Activated naive CD4-positive, alpha-beta T cell treated with anti-CD3 and anti-CD28 coated beads, Interleukin-2, amount 10 ng/mL, durations not matched to agents 7 days and 5 days (primary cell): ENCODE results near the gene RTCB.

Source experiments
- CTCF ChIA-PET: fragments of 350-600 bp; sonication (Branson Sonifier 250); formaldehyde crosslinking; loops from one replicate; lab custom pipeline; 2021; ENCODE audit warnings: antibody characterized with exemption; lab: Charles Lee
- DNase-seq: peaks from one replicate; pipeline ENCODE4 v3.0.0-alpha.2; 2020
- H3K27ac Mint-ChIP-seq: one replicate; pipeline ENCODE4 v1.8.0; 2021; ENCODE audit warnings: mild to moderate bottlenecking, moderate library complexity, mixed read lengths
- H3K27me3 Mint-ChIP-seq: one replicate; pipeline ENCODE4 v1.8.0; 2021; ENCODE audit warnings: mild to moderate bottlenecking, mixed read lengths
- H3K36me3 Mint-ChIP-seq: one replicate; pipeline ENCODE4 v1.8.0; 2021; ENCODE audit warnings: mixed read lengths
- H3K4me1 Mint-ChIP-seq: one replicate; pipeline ENCODE4 v1.8.0; 2021; ENCODE audit warnings: mixed read lengths
- H3K4me3 Mint-ChIP-seq: one replicate; pipeline ENCODE4 v1.8.0; 2021; ENCODE audit warnings: mild to moderate bottlenecking, moderate library complexity, mixed read lengths
- H3K9me3 Mint-ChIP-seq: one replicate; pipeline ENCODE4 v1.8.0; 2021; ENCODE audit warnings: mixed read lengths

The RTCB gene

DNA sequence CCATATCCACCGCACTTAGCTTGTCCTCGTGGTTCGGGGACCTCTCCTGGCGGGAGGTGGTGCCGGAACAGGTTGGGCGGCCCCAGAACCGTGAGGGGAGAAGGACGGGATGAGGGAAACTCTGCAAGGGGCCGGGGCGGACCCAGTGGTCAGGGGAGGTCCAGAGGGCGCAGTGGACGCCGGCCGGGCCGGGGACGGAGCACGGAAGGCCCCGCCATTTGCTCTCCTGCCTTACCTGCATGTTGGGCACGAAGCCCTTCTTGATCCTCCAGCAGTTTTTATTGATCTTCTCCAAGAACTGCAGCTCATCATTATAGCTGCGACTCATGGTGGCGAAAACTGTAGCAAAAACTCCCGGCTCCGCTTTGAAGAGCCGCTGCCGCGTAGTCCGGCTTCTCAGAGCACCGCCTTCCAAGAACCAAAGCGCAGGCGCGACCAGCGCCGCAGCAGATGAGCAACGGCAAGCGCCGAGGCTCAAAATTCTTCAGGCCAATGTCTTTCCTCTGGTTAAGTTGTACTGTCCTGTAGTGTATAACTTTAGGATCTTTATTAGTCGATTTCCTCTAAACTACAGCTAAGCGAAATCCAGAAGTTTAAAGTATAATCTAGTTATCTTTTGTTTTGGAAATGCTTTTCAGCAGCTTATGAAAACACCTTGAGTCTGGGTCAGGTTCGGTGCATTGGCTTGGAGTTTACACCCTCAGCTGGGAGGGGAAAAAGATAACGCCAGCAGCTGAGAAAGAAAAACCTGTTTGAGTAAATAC, at the start of gene RTCB:
TSS of gene RTCB (minus strand) at position 419 of the 764 bp plus-strand sequence. CDS start at position 328, 91 bp downstream.
- CTCF ChIA-PET: interaction anchor here (1.0 to 2.5 kb wide), 4 partner anchors 9 to 64 kb away, joined by 3 to 12 read pairs (median 8); partner anchors contain the start of gene FBXO7
- Mint-ChIP-seq H3K27me3 (peaks cover 13% of the 10 kb centered on the region), H3K9me3 (no peaks in the 10 kb centered on the region), H3K27ac (peak within 1 kb of the TSS; percentile 90), H3K4me1 (peaks cover 54% of the 10 kb centered on the region), H3K36me3 (peaks cover 26% of the 10 kb centered on the region), H3K4me3 (peak within 1 kb of the TSS; percentile 96)
- peak; percentile 94 for DNase-seq

DNA sequence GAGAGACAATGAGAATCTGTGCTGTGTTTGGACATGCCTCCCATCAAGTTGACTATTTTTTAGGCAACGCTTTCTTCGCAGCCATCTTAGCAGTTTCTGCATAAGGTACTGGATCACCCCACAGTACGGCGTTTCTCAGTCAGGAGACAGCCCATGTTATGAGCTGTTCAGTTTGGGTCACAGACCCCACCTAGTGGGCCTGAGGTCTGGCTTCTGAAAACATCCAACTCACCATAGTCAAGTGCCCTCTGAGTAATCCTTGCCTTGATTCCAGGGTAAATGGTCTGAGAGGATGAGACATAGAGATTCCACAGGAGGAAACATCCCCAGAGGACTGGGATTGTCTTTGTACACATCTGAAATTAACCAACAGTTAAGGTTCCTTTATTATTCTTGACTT, 45.0 kb upstream of the RTCB start:
- H3K27me3 Mint-ChIP-seq: peaks cover 36% of the 10 kb centered on the region
- CTCF ChIA-PET: no interaction called here
- H3K36me3 Mint-ChIP-seq: no peaks in the 10 kb centered on the region
- H3K4me3 Mint-ChIP-seq: no peak overlapping the region
- no peak for DNase-seq
- H3K4me1 Mint-ChIP-seq: no peaks in the 10 kb centered on the region
- no peak overlapping the region for H3K27ac Mint-ChIP-seq
- H3K9me3 Mint-ChIP-seq: no peaks in the 10 kb centered on the region

DNA sequence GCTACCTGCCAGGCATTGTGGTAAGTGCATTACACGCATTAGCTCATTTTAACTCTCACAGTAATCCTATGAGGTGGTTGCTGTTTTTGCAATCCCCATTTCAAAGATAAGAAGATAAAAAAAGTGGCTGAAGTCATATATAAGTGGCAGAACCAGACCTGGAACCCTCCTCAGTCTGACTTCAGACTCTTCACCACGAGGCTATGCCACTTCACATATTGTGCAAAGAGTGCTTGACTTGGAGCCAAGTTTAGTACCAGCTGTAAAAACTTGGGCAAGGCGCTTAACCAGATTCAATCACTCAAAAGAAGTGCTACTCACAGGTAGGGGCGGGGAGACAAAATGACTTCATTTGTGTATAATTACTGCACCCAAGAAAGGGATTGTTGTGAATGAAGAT, 36.9 kb upstream of the RTCB start:
- CTCF ChIA-PET: no interaction called here
- DNase-seq: no peak
- Mint-ChIP-seq H3K36me3 (no peaks in the 10 kb centered on the region), H3K9me3 (no peaks in the 10 kb centered on the region), H3K4me3 (no peak overlapping the region), H3K27me3 (peaks cover 23% of the 10 kb centered on the region), H3K27ac (no peak overlapping the region), H3K4me1 (no peaks in the 10 kb centered on the region)

DNA sequence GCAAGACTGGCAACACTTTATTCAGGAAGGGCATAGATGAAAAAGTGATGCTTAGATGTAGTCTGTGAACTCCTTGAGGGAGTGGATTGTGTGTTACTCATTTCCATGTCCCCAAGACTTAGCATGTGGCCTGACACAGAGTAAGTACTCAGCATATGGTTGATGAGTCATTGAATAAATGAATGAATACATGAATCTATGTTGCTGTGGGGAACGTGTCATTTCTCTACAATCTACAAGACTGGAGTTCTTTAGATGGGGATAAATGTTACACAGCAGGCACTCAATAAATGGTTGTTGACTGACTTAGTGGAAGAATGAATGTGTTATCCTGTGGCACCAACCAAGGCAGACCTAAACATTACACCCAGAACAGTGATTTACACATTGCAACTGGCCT, 34.3 kb upstream of the RTCB start:
- no peaks in the 10 kb centered on the region for H3K4me1 Mint-ChIP-seq
- no peaks in the 10 kb centered on the region for H3K36me3 Mint-ChIP-seq
- DNase-seq: no peak
- no peak overlapping the region for H3K27ac Mint-ChIP-seq
- H3K9me3 Mint-ChIP-seq: no peaks in the 10 kb centered on the region
- H3K4me3 Mint-ChIP-seq: no peak overlapping the region
- H3K27me3 Mint-ChIP-seq: peaks cover 10% of the 10 kb centered on the region
- CTCF ChIA-PET: interaction anchor here (0.8 kb wide), 1 partner anchor 16 kb away, joined by 3 read pairs; no protein-coding TSS in a partner anchor

DNA sequence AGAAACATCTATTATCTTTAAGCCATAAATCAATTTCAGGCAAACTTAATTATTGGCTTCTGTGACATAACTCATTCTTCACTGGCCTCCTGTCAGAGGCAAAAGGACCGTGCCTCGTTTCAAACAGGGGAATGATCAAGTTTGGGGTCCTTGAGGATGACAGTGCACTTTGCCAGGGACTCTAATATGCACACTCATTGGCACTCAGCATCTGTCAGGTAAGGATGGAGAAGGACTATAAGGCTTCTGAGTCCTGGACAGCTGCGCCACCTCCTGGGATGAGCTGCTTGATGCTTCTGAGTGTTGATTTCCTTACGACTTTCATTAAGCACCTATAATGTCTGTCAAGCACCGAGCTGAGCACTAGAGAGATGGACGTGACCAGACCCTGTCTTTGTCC, 32.0 kb upstream of the RTCB start:
- peak; percentile 28 for DNase-seq
- CTCF ChIA-PET: no interaction called here
- no peaks in the 10 kb centered on the region for H3K4me1 Mint-ChIP-seq

DNA sequence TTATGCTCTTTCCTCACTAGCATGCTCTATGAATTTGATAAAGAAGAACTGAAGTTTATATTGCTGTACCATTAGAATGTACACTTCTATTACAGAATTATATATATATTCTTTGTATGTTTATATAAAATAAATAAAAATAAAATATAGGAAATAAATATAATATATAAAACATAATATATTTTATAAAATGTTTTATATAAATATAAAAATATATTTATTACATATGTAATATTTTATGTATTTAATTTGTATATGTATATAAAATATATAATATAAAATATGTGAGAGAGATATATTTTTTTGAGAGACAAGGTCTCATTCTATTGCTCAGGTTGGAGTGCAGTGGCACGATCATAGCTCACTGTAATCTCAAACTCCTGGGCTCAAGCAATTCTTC, 18.3 kb upstream of the RTCB start:
- H3K9me3 Mint-ChIP-seq: no peaks in the 10 kb centered on the region
- CTCF ChIA-PET: interaction anchor here (0.7 kb wide), 1 partner anchor 16 kb away, joined by 3 read pairs; no protein-coding TSS in a partner anchor
- H3K4me1 Mint-ChIP-seq: no peaks in the 10 kb centered on the region
- no peak for DNase-seq
- H3K36me3 Mint-ChIP-seq: no peaks in the 10 kb centered on the region
- H3K27ac Mint-ChIP-seq: no peak overlapping the region
- no peak overlapping the region for H3K4me3 Mint-ChIP-seq
- peaks cover 35% of the 10 kb centered on the region for H3K27me3 Mint-ChIP-seq

More for the DNA sequence above, 32.0 kb upstream of the RTCB start:
- peaks cover 10% of the 10 kb centered on the region for H3K27me3 Mint-ChIP-seq
- no peaks in the 10 kb centered on the region for H3K36me3 Mint-ChIP-seq
- no peaks in the 10 kb centered on the region for H3K9me3 Mint-ChIP-seq
- H3K27ac Mint-ChIP-seq: no peak overlapping the region
- no peak overlapping the region for H3K4me3 Mint-ChIP-seq

DNA sequence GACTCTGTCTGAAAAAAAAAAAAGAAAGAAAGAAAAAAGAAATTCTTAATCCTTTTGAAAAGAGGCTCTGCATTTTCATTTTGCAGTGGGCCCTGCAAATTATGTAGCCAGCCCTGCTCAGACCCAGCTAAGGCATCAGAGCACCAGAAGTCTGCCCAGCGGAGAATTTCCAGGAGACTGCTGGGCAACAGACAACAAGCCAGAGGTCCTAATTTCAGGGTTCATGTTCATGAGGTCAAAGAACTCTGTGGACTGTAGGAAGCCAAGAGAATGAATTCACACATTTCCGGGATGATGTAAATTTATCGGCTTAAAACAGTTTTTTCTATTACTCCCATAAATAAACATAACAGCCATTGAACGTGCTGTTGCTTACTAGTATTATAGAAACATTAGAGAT, 14.8 kb upstream of the RTCB start:
- CTCF ChIA-PET: no interaction called here
- peaks cover 48% of the 10 kb centered on the region for H3K27me3 Mint-ChIP-seq

DNA sequence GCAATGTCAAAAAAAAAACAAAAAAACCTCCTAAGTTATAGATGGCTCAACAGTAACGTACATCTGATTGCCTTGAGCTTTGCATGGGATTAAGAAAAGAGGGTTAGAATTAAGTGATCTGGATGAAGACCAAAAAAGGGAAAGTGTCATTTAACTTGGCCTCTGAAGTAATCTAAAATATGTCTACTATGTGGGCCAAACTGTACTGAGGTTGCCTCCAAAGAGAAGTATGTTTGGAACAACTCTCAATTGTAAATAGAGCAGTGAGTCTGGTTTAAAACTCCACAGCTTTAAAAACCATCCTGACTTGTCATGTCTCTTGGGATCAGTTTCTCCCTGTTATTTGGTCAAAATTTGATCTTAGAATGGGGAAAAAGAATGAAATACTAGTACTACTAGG, 11.6 kb upstream of the RTCB start:
- Mint-ChIP-seq H3K4me1 (no peaks in the 10 kb centered on the region), H3K27ac (no peak overlapping the region), H3K27me3 (peaks cover 45% of the 10 kb centered on the region), H3K36me3 (no peaks in the 10 kb centered on the region), H3K9me3 (no peaks in the 10 kb centered on the region), H3K4me3 (no peak overlapping the region)
- DNase-seq: no peak
- CTCF ChIA-PET: no interaction called here

More for the DNA sequence above, 14.8 kb upstream of the RTCB start:
- H3K4me1 Mint-ChIP-seq: no peaks in the 10 kb centered on the region
- DNase-seq: no peak
- H3K36me3 Mint-ChIP-seq: no peaks in the 10 kb centered on the region
- no peak overlapping the region for H3K27ac Mint-ChIP-seq
- H3K9me3 Mint-ChIP-seq: no peaks in the 10 kb centered on the region
- H3K4me3 Mint-ChIP-seq: no peak overlapping the region

DNA sequence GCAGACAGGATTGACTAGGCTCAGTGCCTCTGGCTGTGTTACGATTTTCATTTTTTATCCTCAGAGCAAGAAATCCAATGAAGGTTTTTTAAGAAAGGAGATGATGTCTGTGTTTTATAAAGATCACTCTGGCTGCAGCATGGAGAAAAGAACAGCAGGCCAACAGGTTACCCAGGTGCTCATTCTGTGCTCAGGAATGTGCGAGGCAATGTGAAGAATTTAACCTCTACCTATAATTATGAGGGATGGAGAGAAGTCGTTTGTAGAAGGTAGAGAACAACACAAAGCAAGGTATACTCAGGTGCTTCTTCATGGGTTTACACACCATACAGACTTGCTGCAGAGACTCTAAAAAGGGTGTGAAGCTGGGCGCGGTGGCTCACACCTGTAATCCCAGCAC, 10.0 kb upstream of the RTCB start:
- DNase-seq: no peak
- H3K27ac Mint-ChIP-seq: no peak overlapping the region
- no peaks in the 10 kb centered on the region for H3K36me3 Mint-ChIP-seq
- no peak overlapping the region for H3K4me3 Mint-ChIP-seq
- H3K4me1 Mint-ChIP-seq: no peaks in the 10 kb centered on the region
- CTCF ChIA-PET: no interaction called here
- no peaks in the 10 kb centered on the region for H3K9me3 Mint-ChIP-seq
- peaks cover 43% of the 10 kb centered on the region for H3K27me3 Mint-ChIP-seq

DNA sequence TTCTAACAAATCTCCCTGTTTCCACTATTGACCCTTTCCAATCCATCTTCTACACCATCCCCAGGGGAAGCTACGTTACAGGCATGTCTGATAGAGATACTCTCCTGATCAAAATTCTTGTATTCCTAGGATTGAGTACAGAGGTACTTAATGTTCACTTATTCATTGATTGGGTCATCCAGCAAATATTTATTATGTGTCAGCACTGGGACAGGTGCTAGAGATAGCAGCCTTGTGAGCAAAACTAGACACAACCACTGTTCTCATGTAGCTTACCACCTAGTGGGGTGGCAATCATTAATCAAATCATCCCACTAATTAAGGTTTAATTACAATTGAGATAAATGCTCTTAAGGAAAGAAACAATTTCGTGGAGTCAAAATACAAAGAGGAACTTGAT, 9.4 kb upstream of the RTCB start:
- no peaks in the 10 kb centered on the region for H3K4me1 Mint-ChIP-seq
- no peak overlapping the region for H3K4me3 Mint-ChIP-seq
- CTCF ChIA-PET: no interaction called here
- H3K27me3 Mint-ChIP-seq: peaks cover 39% of the 10 kb centered on the region
- no peak overlapping the region for H3K27ac Mint-ChIP-seq
- H3K36me3 Mint-ChIP-seq: no peaks in the 10 kb centered on the region
- DNase-seq: no peak
- no peaks in the 10 kb centered on the region for H3K9me3 Mint-ChIP-seq

DNA sequence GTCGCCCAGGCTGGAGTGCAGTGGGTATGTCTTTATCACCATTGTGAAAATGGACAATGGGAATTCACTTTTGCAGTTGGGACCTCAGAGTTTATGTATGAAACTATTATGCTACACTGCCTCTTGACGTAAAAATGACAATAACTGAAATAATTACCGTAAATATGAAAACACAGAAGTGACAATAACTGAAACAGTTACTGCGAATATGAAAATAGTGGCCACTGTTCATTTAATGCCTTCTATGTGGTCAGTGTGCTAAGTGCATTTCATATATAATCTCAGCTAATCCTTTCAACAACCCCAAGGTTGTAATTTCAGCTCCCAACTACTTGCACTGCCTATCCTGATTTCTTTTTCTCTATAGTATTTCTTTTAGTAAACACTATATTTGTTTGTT, 5.9 kb upstream of the RTCB start:
- Mint-ChIP-seq H3K4me1 (peaks cover 3% of the 10 kb centered on the region), H3K27ac (no peak overlapping the region), H3K9me3 (no peaks in the 10 kb centered on the region), H3K27me3 (peaks cover 26% of the 10 kb centered on the region), H3K36me3 (no peaks in the 10 kb centered on the region), H3K4me3 (no peak overlapping the region)
- no peak for DNase-seq
- CTCF ChIA-PET: no interaction called here

DNA sequence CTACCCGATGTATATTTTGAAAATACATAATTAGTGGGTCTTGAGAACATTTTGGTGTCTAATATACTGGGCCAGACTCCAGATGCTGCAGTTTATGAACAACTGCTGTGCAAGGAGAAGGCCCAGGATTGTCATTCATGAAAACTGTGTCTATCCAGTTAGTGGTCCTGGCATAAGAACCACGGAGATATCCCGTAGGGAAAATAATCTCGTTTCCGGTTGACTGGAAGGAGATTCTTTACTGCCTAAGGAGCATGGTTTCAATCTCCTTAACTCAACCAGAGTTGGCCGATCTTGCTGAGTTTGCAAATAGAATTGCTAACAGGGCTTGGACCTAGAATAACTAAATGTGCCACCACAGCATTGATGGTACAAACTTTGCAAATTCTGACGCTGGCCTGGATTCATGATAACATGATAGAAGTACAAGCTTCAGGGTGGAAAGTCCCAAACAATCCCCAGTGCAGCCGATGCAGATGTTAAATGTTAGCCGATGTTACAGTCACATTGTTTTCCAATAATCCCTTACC, 4.6 kb upstream of the RTCB start:
- CTCF ChIA-PET: no interaction called here
- Mint-ChIP-seq H3K36me3 (peaks cover 3% of the 10 kb centered on the region), H3K27ac (no peak overlapping the region), H3K9me3 (no peaks in the 10 kb centered on the region), H3K4me3 (no peak overlapping the region), H3K4me1 (peaks cover 13% of the 10 kb centered on the region), H3K27me3 (peaks cover 18% of the 10 kb centered on the region)
- no peak for DNase-seq

DNA sequence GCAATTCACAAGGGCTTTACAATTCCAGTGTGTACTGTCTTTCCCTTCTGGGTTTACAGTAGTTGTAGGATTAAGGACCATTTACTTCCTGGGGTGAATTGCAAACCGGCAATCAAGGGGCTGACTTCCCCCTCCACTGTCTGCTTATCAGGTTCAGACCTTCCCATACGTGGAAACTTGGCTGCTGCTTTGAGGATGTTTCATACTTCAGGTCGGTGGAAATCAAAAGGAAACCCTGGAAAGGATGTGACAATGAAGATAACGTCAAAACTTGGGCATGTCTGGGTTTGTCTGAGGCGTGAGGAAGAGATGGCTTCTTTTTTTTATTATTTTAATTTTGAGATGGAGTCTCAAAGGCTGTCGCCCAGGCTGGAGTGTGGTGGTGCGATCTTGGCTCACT, 2.1 kb upstream of the RTCB start:
- no peak overlapping the region for H3K27ac Mint-ChIP-seq
- H3K36me3 Mint-ChIP-seq: peaks cover 9% of the 10 kb centered on the region
- H3K4me3 Mint-ChIP-seq: no peak overlapping the region
- peaks cover 17% of the 10 kb centered on the region for H3K27me3 Mint-ChIP-seq
- no peaks in the 10 kb centered on the region for H3K9me3 Mint-ChIP-seq
- no peak for DNase-seq
- peaks cover 35% of the 10 kb centered on the region for H3K4me1 Mint-ChIP-seq
- CTCF ChIA-PET: interaction anchor here (1.1 kb wide), 1 partner anchor 55 kb away, joined by 3 read pairs; no protein-coding TSS in a partner anchor

DNA sequence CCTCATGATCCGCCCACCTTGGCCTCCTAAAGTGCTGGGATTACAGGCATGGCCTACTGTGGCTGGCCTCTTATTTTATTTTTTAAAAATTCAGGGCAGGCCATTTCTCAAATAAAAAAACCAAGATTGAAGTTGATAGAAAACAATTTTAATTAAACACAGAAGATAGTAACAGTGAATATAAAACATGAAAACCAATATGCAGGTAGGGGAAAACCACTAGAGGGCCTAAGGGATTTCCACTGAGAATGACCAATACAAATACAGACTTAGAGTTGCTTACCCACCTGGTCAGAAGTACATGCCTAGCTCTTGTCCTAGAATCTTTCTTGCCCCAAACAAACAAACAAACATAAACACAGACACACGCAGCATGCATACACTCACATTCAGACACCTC, 1.7 kb upstream of the RTCB start:
- Mint-ChIP-seq H3K4me3 (no peak overlapping the region), H3K27me3 (peaks cover 17% of the 10 kb centered on the region), H3K27ac (no peak overlapping the region), H3K4me1 (peaks cover 39% of the 10 kb centered on the region), H3K36me3 (peaks cover 13% of the 10 kb centered on the region), H3K9me3 (no peaks in the 10 kb centered on the region)
- CTCF ChIA-PET: interaction anchor here (2.5 kb wide), 1 partner anchor 61 kb away, joined by 12 read pairs; the partner anchor contains the start of gene FBXO7
- DNase-seq: no peak

DNA sequence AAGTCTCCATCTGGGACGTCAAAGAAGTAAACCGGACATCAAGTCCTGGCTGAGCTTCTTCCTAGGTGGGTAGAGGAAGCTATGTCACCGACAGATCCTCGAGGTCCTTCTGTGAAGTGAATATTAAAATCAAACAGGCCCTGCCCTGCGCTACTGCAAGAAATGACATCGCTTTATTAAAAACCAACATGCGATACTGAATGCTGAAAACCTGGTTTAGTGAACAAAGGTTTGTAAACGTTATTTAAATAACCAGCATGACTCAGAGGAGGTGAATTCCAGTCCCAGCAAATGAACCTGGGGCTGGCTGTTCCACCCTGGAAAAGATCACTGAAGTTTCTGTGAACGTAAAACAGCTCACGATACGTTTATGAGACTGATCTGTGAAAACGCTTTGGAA, 645 bp downstream of the RTCB start:
- Mint-ChIP-seq H3K36me3 (peaks cover 30% of the 10 kb centered on the region), H3K4me1 (peaks cover 55% of the 10 kb centered on the region), H3K9me3 (no peaks in the 10 kb centered on the region), H3K4me3 (peak overlapping the region; percentile 96), H3K27me3 (peaks cover 13% of the 10 kb centered on the region), H3K27ac (peak overlapping the region; percentile 90)
- DNase-seq: no peak
- CTCF ChIA-PET: interaction anchor here (1.0 to 2.5 kb wide), 4 partner anchors 8 to 65 kb away, joined by 3 to 12 read pairs (median 8); partner anchors contain the start of gene FBXO7
